ENCODE results near the gene ULBP2.

Gene ULBP2

GRCh38 chr6:149929422-149929821 is 12.4 kb upstream of the ULBP2 start:
- DNase-seq (ENCODE audit: extremely low spot score): no peak
- ChIA-PET POLR2A (no interaction called here), CTCF (no interaction called here)
- TF ChIP-seq CTCF (IDR thresholded peaks at IDR 0.05; ENCODE audit: control extremely low read depth, extremely low read depth, low read depth, missing control alignments): no peak

GRCh38 chr6:149931501-149931900 is 10.3 kb upstream of the ULBP2 start:
- ChIA-PET CTCF (interaction anchor here (1.2 kb wide), 1 partner anchor 886 kb away, joined by 3 read pairs; no protein-coding TSS in a partner anchor), POLR2A (no interaction called here)
- no peak for DNase-seq (ENCODE audit: extremely low spot score)
- TF ChIP-seq CTCF (IDR thresholded peaks at IDR 0.05; ENCODE audit: control extremely low read depth, extremely low read depth, low read depth, missing control alignments): no peak

- ChIA-PET POLR2A (no interaction called here), CTCF (interaction anchor here (1.2 to 1.4 kb wide), 2 partner anchors 8 to 138 kb away, joined by 3 read pairs; no protein-coding TSS in a partner anchor)
- DNase-seq (ENCODE audit: extremely low spot score): no peak
- no peak for TF ChIP-seq CTCF (IDR thresholded peaks at IDR 0.05; ENCODE audit: control extremely low read depth, extremely low read depth, low read depth, missing control alignments)
Measured at GRCh38 chr6:149933036-149933435, 8.8 kb upstream of the ULBP2 start.

- POLR2A ChIA-PET: no interaction called here
- TF ChIP-seq CTCF (IDR thresholded peaks at IDR 0.05; ENCODE audit: control extremely low read depth, extremely low read depth, low read depth, missing control alignments): no peak
- CTCF ChIA-PET: interaction anchor here (1.2 to 1.4 kb wide), 2 partner anchors 8 to 138 kb away, joined by 3 read pairs; no protein-coding TSS in a partner anchor
- no peak for DNase-seq (ENCODE audit: extremely low spot score)
Measured at GRCh38 chr6:149933461-149933860, 8.4 kb upstream of the ULBP2 start.

GRCh38 chr6:149934249-149935156 is 7.3 kb upstream of the ULBP2 start:
- POLR2A ChIA-PET: no interaction called here
- DNase-seq (ENCODE audit: extremely low spot score): peak; percentile 45
- CTCF ChIA-PET: interaction anchor here (0.6 to 2.5 kb wide), 8 partner anchors 10 to 883 kb away, joined by 3 to 22 read pairs (median 4); no protein-coding TSS in a partner anchor
- peak; percentile 66 for TF ChIP-seq CTCF (IDR thresholded peaks at IDR 0.05; ENCODE audit: control extremely low read depth, extremely low read depth, low read depth, missing control alignments)

GRCh38 chr6:149935246-149935645 is 6.6 kb upstream of the ULBP2 start:
- CTCF ChIA-PET: interaction anchor here (0.6 to 2.5 kb wide), 7 partner anchors 11 to 460 kb away, joined by 3 to 22 read pairs (median 5); no protein-coding TSS in a partner anchor
- TF ChIP-seq CTCF (IDR thresholded peaks at IDR 0.05; ENCODE audit: control extremely low read depth, extremely low read depth, low read depth, missing control alignments): no peak
- DNase-seq (ENCODE audit: extremely low spot score): no peak
- POLR2A ChIA-PET: no interaction called here
